Measurements from ENCODE around the gene PROB1.

DNA sequence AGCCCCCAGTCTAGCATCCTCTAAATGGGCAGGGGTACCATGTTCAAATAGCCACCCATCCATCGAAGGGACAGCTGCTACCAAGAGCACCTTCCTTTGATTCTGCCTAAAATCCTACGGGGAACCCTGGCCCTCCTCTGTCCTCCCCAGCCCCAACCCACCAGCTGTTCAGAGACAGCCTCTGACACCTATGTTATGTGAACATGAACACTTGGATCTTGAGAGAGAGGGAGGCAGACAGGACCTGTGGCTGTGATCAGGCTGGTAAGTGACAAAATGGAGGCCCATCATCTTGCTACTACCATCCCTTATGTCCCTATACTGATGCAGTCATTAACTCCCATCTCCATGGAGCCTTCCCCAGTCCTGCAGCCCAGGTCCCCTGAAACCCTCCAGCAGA lies 20.0 kb downstream of the PROB1 start:
- TF ChIP-seq, protein P1, sequence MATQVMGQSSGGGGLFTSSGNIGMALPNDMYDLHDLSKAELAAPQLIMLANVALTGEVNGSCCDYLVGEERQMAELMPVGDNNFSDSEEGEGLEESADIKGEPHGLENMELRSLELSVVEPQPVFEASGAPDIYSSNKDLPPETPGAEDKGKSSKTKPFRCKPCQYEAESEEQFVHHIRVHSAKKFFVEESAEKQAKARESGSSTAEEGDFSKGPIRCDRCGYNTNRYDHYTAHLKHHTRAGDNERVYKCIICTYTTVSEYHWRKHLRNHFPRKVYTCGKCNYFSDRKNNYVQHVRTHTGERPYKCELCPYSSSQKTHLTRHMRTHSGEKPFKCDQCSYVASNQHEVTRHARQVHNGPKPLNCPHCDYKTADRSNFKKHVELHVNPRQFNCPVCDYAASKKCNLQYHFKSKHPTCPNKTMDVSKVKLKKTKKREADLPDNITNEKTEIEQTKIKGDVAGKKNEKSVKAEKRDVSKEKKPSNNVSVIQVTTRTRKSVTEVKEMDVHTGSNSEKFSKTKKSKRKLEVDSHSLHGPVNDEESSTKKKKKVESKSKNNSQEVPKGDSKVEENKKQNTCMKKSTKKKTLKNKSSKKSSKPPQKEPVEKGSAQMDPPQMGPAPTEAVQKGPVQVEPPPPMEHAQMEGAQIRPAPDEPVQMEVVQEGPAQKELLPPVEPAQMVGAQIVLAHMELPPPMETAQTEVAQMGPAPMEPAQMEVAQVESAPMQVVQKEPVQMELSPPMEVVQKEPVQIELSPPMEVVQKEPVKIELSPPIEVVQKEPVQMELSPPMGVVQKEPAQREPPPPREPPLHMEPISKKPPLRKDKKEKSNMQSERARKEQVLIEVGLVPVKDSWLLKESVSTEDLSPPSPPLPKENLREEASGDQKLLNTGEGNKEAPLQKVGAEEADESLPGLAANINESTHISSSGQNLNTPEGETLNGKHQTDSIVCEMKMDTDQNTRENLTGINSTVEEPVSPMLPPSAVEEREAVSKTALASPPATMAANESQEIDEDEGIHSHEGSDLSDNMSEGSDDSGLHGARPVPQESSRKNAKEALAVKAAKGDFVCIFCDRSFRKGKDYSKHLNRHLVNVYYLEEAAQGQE (IDR thresholded peaks at IDR 0.05; ENCODE audit: low read depth): no peak
- TF ChIP-seq YY1 (IDR thresholded peaks at IDR 0.05; ENCODE audit: low read depth): no peak
- no peak for TF ChIP-seq TAF1 (IDR thresholded peaks at IDR 0.05; ENCODE audit: low read depth)
- TF ChIP-seq ZBTB7A (IDR thresholded peaks at IDR 0.05; ENCODE audit: low read depth): no peak
- TF ChIP-seq FOXM1 (IDR thresholded peaks at IDR 0.05; ENCODE audit: borderline replicate concordance, low read depth): no peak
- TF ChIP-seq, protein P2, sequence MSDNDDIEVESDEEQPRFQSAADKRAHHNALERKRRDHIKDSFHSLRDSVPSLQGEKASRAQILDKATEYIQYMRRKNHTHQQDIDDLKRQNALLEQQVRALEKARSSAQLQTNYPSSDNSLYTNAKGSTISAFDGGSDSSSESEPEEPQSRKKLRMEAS (IDR thresholded peaks at IDR 0.05): no peak
- TF ChIP-seq EP300 (IDR thresholded peaks at IDR 0.05; ENCODE audit: borderline replicate concordance): no peak
- no peak for TF ChIP-seq CEBPB (IDR thresholded peaks at IDR 0.05)
- no peak for TF ChIP-seq RAD21 (IDR thresholded peaks at IDR 0.05; ENCODE audit: low read depth)
- TF ChIP-seq EGR1 (IDR thresholded peaks at IDR 0.05): no peak
- no peak for TF ChIP-seq CREB1 (IDR thresholded peaks at IDR 0.05; ENCODE audit: low read depth)
